ENCODE measurements around the gene WNT9B. TPM values are rescaled to one million over a fixed set of nuclear protein-coding genes. Genes with fewer than 3 reads are reported as not detected.

The WNT9B gene
- total RNA-seq, 1 donor from 2014 or later: not detected

- peaks cover 57% of the 10 kb centered on the region for H3K27me3 Mint-ChIP-seq
- no peaks in the 10 kb centered on the region for H3K4me1 Mint-ChIP-seq
- intact Hi-C loops (cut with micrococcal nuclease): no loop called here
- H3K9me3 Mint-ChIP-seq: no peaks in the 10 kb centered on the region
- no peak for DNase-seq
- H3K4me3 Mint-ChIP-seq: no peak overlapping the region
- no peaks in the 10 kb centered on the region for H3K36me3 Mint-ChIP-seq (ENCODE audit: low read depth)
- H3K27ac Mint-ChIP-seq: no peak overlapping the region
Observed at GRCh38 chr17:46854515-46854914, 3.1 kb downstream of the WNT9B start.

GRCh38 chr17:46854948-46855347 lies 3.6 kb downstream of the WNT9B start:
- peaks cover 56% of the 10 kb centered on the region for H3K27me3 Mint-ChIP-seq
- H3K36me3 Mint-ChIP-seq (ENCODE audit: low read depth): no peaks in the 10 kb centered on the region
- intact Hi-C loops (cut with micrococcal nuclease): no loop called here

GRCh38 chr17:46857600-46857999 lies 6.2 kb downstream of the WNT9B start:
- H3K36me3 Mint-ChIP-seq (ENCODE audit: low read depth): no peaks in the 10 kb centered on the region
- no peaks in the 10 kb centered on the region for H3K4me1 Mint-ChIP-seq
- H3K4me3 Mint-ChIP-seq: no peak overlapping the region
- intact Hi-C loops (cut with micrococcal nuclease): no loop called here
- H3K9me3 Mint-ChIP-seq: no peaks in the 10 kb centered on the region
- no peak overlapping the region for H3K27ac Mint-ChIP-seq
- H3K27me3 Mint-ChIP-seq: peaks cover 35% of the 10 kb centered on the region
- DNase-seq: no peak

More at GRCh38 chr17:46854948-46855347, 3.6 kb downstream of the WNT9B start:
- DNase-seq: no peak
- Mint-ChIP-seq H3K4me3 (no peak overlapping the region), H3K4me1 (no peaks in the 10 kb centered on the region), H3K9me3 (no peaks in the 10 kb centered on the region), H3K27ac (no peak overlapping the region)

- Mint-ChIP-seq H3K4me1 (no peaks in the 10 kb centered on the region), H3K4me3 (no peak overlapping the region), H3K27me3 (peaks cover 26% of the 10 kb centered on the region), H3K9me3 (no peaks in the 10 kb centered on the region), H3K27ac (no peak overlapping the region), H3K36me3 (ENCODE audit: low read depth) (no peaks in the 10 kb centered on the region)
- intact Hi-C loops (cut with micrococcal nuclease): no loop called here
- no peak for DNase-seq
Observed at GRCh38 chr17:46859996-46860395, 8.6 kb downstream of the WNT9B start.

GRCh38 chr17:46862949-46863348 lies 11.6 kb downstream of the WNT9B start:
- no peak overlapping the region for H3K27ac Mint-ChIP-seq
- peaks cover 19% of the 10 kb centered on the region for H3K27me3 Mint-ChIP-seq
- no peak overlapping the region for H3K4me3 Mint-ChIP-seq
- no peaks in the 10 kb centered on the region for H3K4me1 Mint-ChIP-seq
- no peak for DNase-seq
- H3K9me3 Mint-ChIP-seq: no peaks in the 10 kb centered on the region
- intact Hi-C loops (cut with micrococcal nuclease): no loop called here
- H3K36me3 Mint-ChIP-seq (ENCODE audit: low read depth): no peaks in the 10 kb centered on the region

- Mint-ChIP-seq H3K4me3 (no peak overlapping the region), H3K27me3 (peaks cover 17% of the 10 kb centered on the region), H3K36me3 (ENCODE audit: low read depth) (no peaks in the 10 kb centered on the region), H3K9me3 (no peaks in the 10 kb centered on the region), H3K4me1 (no peaks in the 10 kb centered on the region), H3K27ac (no peak overlapping the region)
- intact Hi-C loops (cut with micrococcal nuclease): no loop called here
- DNase-seq: no peak
Observed at GRCh38 chr17:46863383-46864121, 12.2 kb downstream of the WNT9B start.

DNA sequence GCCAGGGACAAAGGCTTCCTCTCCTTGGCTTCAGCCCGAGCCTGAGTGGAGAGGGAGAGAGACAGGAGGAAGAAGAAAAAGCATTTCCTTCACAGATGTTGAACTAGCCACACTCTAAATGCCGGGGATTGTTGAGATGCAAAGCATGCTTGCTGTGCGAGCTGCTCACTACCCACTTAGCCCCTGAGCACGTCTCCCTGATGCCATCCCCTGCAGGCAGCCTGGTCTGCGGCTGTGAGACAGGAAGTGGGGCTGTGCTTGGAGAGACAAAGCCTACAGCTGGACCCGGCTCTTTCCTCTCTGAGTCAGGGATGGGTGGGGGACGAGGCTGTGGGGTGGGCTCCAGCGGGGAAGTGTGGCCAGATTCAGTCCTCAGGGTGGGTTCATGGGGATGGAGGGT lies 13.7 kb downstream of the WNT9B start:
- intact Hi-C loops (cut with micrococcal nuclease): no loop called here
- no peak for DNase-seq
- no peak overlapping the region for H3K4me3 Mint-ChIP-seq
- H3K27me3 Mint-ChIP-seq: peaks cover 12% of the 10 kb centered on the region
- H3K27ac Mint-ChIP-seq: no peak overlapping the region
- H3K4me1 Mint-ChIP-seq: no peaks in the 10 kb centered on the region
- no peaks in the 10 kb centered on the region for H3K36me3 Mint-ChIP-seq (ENCODE audit: low read depth)
- H3K9me3 Mint-ChIP-seq: no peaks in the 10 kb centered on the region

DNA sequence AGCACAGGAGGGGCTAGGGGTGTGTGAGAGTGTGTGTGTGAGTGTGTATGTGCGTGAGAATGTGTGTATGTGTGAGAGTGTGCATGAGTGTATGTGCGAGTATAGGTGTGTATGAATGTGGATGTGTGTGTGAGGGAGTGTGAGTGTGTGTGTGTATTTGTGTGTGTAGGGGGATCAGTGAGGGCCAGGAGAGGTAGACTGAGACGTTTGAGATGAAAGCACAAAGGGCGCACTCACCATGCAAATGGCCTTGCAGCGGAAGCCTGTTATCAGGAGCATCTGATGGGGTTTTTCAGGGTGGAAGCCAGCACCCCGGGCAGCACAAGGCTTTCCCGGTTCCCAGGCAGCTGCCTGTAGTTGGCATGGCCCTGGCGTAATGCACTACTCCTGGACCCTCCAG lies 14.9 kb downstream of the WNT9B start:
- Mint-ChIP-seq H3K36me3 (ENCODE audit: low read depth) (no peaks in the 10 kb centered on the region), H3K4me1 (no peaks in the 10 kb centered on the region), H3K27ac (no peak overlapping the region), H3K9me3 (no peaks in the 10 kb centered on the region), H3K4me3 (no peak overlapping the region), H3K27me3 (peaks cover 12% of the 10 kb centered on the region)
- intact Hi-C loops (cut with micrococcal nuclease): no loop called here
- no peak for DNase-seq

- Mint-ChIP-seq H3K27ac (no peak overlapping the region), H3K9me3 (no peaks in the 10 kb centered on the region), H3K36me3 (ENCODE audit: low read depth) (no peaks in the 10 kb centered on the region), H3K27me3 (peaks cover 12% of the 10 kb centered on the region), H3K4me1 (no peaks in the 10 kb centered on the region), H3K4me3 (no peak overlapping the region)
- intact Hi-C loops (cut with micrococcal nuclease): no loop called here
- no peak for DNase-seq
Observed at GRCh38 chr17:46866747-46867146, 15.4 kb downstream of the WNT9B start.

- Mint-ChIP-seq H3K9me3 (no peaks in the 10 kb centered on the region), H3K4me3 (no peak overlapping the region), H3K36me3 (ENCODE audit: low read depth) (no peaks in the 10 kb centered on the region), H3K27ac (no peak overlapping the region), H3K27me3 (peaks cover 12% of the 10 kb centered on the region), H3K4me1 (no peaks in the 10 kb centered on the region)
- intact Hi-C loops (cut with micrococcal nuclease): no loop called here
- no peak for DNase-seq
Observed at GRCh38 chr17:46868689-46869187, 17.4 kb downstream of the WNT9B start.

DNA sequence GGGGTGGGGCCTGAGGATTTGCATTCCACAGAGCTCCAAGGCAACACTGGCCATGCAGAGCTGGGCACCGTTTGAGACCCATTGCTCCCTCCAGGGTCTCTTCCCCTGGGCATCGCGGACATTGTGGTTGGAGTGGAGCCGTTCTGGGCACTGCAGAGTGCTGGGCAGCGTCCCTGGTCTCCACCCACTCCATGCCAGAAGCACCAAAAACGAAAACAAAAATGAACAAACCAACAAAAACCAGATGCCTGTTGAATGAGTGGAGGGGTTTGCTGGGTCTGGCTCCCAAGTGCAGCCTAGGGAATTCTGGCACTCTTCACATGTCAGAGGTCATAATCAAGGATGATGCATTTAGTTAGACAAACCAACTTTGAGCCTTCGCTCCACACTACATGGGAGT lies 17.9 kb downstream of the WNT9B start:
- Mint-ChIP-seq H3K9me3 (no peaks in the 10 kb centered on the region), H3K4me3 (no peak overlapping the region), H3K4me1 (no peaks in the 10 kb centered on the region), H3K27ac (no peak overlapping the region), H3K36me3 (ENCODE audit: low read depth) (no peaks in the 10 kb centered on the region), H3K27me3 (peaks cover 12% of the 10 kb centered on the region)
- intact Hi-C loops (cut with micrococcal nuclease): no loop called here
- DNase-seq: no peak

DNA sequence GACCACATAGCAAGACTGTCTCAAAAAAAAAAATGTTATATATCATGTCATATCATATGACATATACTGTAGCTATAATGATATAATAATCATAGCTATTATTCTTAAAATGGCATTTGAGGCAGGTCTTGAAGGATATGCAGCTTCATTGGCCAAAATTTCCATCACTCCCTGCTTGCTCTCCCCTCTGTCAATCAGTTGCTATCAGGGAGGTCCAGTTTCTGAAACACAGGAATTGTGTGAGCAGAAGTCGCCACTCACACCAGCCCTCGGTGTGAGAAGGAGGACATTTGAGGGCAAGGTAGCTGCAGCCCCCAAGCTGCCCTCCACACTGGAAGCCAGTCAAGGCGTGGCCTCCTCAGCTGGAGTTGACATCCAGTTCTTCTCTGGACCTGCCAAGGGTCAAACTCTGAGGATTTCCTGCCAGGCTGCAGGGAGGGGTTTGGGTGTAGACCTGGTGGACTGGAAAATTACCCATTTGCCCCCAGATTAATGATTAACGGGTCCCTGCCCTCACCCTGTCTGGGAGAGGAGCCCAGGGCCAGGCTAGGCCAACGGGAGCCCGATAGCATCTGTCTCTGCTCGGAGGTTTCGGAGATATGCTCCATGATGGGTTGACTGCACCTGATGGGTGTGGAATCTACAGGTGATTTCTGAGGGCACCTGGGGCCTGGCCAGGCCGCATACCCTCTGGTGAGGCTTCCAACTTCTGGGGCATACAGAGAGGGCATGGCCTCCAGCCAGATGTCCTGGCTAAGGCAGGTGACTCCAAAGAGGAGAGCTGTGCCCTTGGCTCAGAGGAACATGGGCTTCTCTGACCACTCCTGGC lies 18.8 kb downstream of the WNT9B start:
- no peak overlapping the region for H3K4me3 Mint-ChIP-seq
- intact Hi-C loops (cut with micrococcal nuclease): no loop called here
- no peak for DNase-seq
- no peak overlapping the region for H3K27ac Mint-ChIP-seq
- no peaks in the 10 kb centered on the region for H3K36me3 Mint-ChIP-seq (ENCODE audit: low read depth)
- H3K27me3 Mint-ChIP-seq: peaks cover 9% of the 10 kb centered on the region
- H3K4me1 Mint-ChIP-seq: no peaks in the 10 kb centered on the region
- no peaks in the 10 kb centered on the region for H3K9me3 Mint-ChIP-seq

DNA sequence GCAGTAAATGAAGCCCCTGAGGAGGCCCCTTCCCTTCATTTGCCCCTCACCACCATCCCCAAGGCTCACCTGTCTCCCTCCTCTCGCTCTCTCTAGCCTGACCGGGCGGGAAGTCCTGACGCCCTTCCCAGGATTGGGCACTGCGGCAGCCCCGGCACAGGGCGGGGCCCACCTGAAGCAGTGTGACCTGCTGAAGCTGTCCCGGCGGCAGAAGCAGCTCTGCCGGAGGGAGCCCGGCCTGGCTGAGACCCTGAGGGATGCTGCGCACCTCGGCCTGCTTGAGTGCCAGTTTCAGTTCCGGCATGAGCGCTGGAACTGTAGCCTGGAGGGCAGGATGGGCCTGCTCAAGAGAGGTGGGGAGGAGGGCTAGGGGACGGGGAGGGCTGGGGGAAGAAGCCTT lies 21.0 kb downstream of the WNT9B start:
- intact Hi-C loops (cut with micrococcal nuclease): no loop called here
- DNase-seq: no peak
- no peaks in the 10 kb centered on the region for H3K36me3 Mint-ChIP-seq (ENCODE audit: low read depth)
- no peaks in the 10 kb centered on the region for H3K4me1 Mint-ChIP-seq
- H3K4me3 Mint-ChIP-seq: no peak overlapping the region
- H3K9me3 Mint-ChIP-seq: no peaks in the 10 kb centered on the region
- no peak overlapping the region for H3K27ac Mint-ChIP-seq
- H3K27me3 Mint-ChIP-seq: no peaks in the 10 kb centered on the region

- no peaks in the 10 kb centered on the region for H3K36me3 Mint-ChIP-seq (ENCODE audit: low read depth)
- H3K27me3 Mint-ChIP-seq: no peaks in the 10 kb centered on the region
- intact Hi-C loops (cut with micrococcal nuclease): no loop called here
- no peaks in the 10 kb centered on the region for H3K4me1 Mint-ChIP-seq
- DNase-seq: no peak
- no peaks in the 10 kb centered on the region for H3K9me3 Mint-ChIP-seq
- H3K27ac Mint-ChIP-seq: no peak overlapping the region
- no peak overlapping the region for H3K4me3 Mint-ChIP-seq
Observed at GRCh38 chr17:46873941-46874645, 22.7 kb downstream of the WNT9B start.

All from activated CD4-positive, alpha-beta T cell treated with anti-CD3 and anti-CD28 coated beads, Interleukin-2, amount 10 ng/mL, durations not matched to agents 24 days and 14 days (primary cell).